ENCODE results near the gene GARNL3.

The GARNL3 gene

GRCh38 chr9:127402401-127403090 lies 138.0 kb downstream of the GARNL3 start (continued):
- no peak for TF ChIP-seq ZNF518A (tag by site-specific recombination; conservative IDR thresholded peaks at IDR 0.05; ENCODE audit: low read depth)
- no peak for TF ChIP-seq ZNF521 (tag by site-specific recombination; IDR thresholded peaks at IDR 0.05)

- Histone ChIP-seq H3K9me3 (ENCODE audit: control insufficient read depth, insufficient read depth, low read depth, low read length) (no peaks in the 10 kb centered on the region), H3K4me1 (ENCODE audit: control insufficient read depth, insufficient read depth, low read length) (no peaks in the 10 kb centered on the region), H3K4me3 (ENCODE audit: low read depth, low read length) (no peak overlapping the region), H3K27ac (ENCODE audit: extremely low read depth, low read depth, low read length) (no peak overlapping the region), H3K36me3 (ENCODE audit: control insufficient read depth in 2 of 2, insufficient read depth in 1 of 2, low read length in 2 of 2) (peaks cover 0 to 58% of the 10 kb centered on the region in 2 experiments; a peak in 1 of 3 replicates)
- POLR2A ChIA-PET, result interaction anchor here (1.0 kb wide), 1 partner anchor 179 kb away, joined by 4 read pairs; no protein-coding TSS in a partner anchor
- CTCF ChIA-PET, result interaction anchor here (0.6 to 1.0 kb wide), 3 partner anchors 10 to 139 kb away, joined by 3 to 5 read pairs (median 4); no protein-coding TSS in a partner anchor
- no peak for TF ChIP-seq GLIS1 (tag by site-specific recombination; IDR thresholded peaks at IDR 0.05)
Observed at GRCh38 chr9:127403507-127404192, 139.1 kb downstream of the GARNL3 start.

GRCh38 chr9:127404631-127405030 lies 140.1 kb downstream of the GARNL3 start:
- no peak for TF ChIP-seq ZNF248 (tag by site-specific recombination; IDR thresholded peaks at IDR 0.05)
- TF ChIP-seq ZNF202 (tag by site-specific recombination; IDR thresholded peaks at IDR 0.05; ENCODE audit: borderline replicate concordance), result no peak
- no peak for TF ChIP-seq ZNF214 (tag by site-specific recombination; IDR thresholded peaks at IDR 0.05; ENCODE audit: borderline replicate concordance)
- TF ChIP-seq ZBTB26 (tag by site-specific recombination; optimal IDR thresholded peaks at IDR 0.05), result no peak
- 0 out of 2 replicates have a peak, but pooled peaks have one; percentile 10 for TF ChIP-seq KLF1 (tag by site-specific recombination; IDR thresholded peaks at IDR 0.05)
- no peak for TF ChIP-seq SCRT2 (tag by site-specific recombination; IDR thresholded peaks at IDR 0.05)
- TF ChIP-seq ZNF16 (tag by site-specific recombination; IDR thresholded peaks at IDR 0.05; ENCODE audit: low read depth), result no peak
- ChIA-PET CTCF (no interaction called here), POLR2A (no interaction called here)

More at GRCh38 chr9:127404631-127405030, 140.1 kb downstream of the GARNL3 start:
- no peak overlapping the region for H3K27ac ChIP-seq (ENCODE audit: extremely low read depth, low read depth, low read length)
- no peaks in the 10 kb centered on the region for H3K9me3 ChIP-seq (ENCODE audit: control insufficient read depth, insufficient read depth, low read depth, low read length)
- peaks cover 0 to 58% of the 10 kb centered on the region in 2 experiments; a peak in 1 of 3 replicates for H3K36me3 ChIP-seq (ENCODE audit: control insufficient read depth in 2 of 2, insufficient read depth in 1 of 2, low read length in 2 of 2)
- no peaks in the 10 kb centered on the region for H3K4me1 ChIP-seq (ENCODE audit: control insufficient read depth, insufficient read depth, low read length)
- no peak overlapping the region for H3K4me3 ChIP-seq (ENCODE audit: low read depth, low read length)
